NCI-H1092 treated with DMSO at 0.1 percent for 48 hours (cell line): ENCODE data around the gene SLC26A1.
"Not testable (repeated sequence)": the region's sequence is repeated elsewhere in the genome, so short reads cannot be mapped to it uniquely, and the experiment has no call there.

Experiments
- DNase-seq: peaks from one replicate; lab custom pipeline; 2025; lab: John Stamatoyannopoulos, UW

SLC26A1 gene

GRCh38 chr4:1013225-1014073, 20.2 kb upstream of the SLC26A1 start:
- no peak for DNase-seq

DNA sequence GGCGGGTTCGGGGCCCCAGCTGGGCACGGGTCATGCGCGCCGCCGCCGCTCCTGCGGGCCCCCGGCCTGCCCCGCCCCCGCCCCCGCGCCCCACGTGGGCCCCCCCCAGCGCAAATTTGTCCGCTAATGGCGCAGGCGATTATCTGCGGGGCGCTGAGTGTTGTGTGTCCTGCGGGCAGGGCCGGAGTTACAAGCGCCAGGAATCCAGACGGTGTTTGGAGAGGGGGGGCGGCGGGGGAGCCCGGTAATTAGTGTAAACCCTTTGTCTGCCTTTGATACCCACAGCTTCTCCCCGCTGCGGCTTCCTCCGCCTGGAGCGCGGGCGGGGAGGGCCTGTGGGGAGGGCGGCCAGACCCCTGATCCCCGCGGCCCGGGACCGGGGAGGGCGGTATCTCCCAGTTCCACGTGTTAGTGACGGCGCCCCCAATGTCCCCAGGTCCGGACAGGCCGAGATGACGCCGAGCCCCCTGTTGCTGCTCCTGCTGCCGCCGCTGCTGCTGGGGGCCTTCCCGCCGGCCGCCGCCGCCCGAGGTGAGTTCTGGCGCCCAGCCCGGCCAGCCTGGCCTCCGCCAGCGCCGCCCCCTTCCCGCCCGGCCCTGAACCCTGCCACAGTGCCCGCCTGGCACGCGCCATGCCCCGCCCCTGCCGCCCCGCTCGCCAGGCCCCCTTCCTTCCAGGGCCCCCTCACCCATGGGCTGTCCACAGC, 19.0 kb upstream of the SLC26A1 start:
- DNase-seq: peak; percentile 27

GRCh38 chr4:1011666-1012033, 18.4 kb upstream of the SLC26A1 start:
- DNase-seq: no peak

- DNase-seq: no peak
These were observed 17.9 kb upstream of the SLC26A1 start, which contains the start of gene FGFRL1 for GRCh38 chr4:1011022-1011665. FGFRL1 (plus strand) TSS chr4:1011626; CDS start chr4:1012486, 860 bp downstream.

- DNase-seq: no peak
These were observed 17.3 kb upstream of the SLC26A1 start for GRCh38 chr4:1010395-1011021.

DNA sequence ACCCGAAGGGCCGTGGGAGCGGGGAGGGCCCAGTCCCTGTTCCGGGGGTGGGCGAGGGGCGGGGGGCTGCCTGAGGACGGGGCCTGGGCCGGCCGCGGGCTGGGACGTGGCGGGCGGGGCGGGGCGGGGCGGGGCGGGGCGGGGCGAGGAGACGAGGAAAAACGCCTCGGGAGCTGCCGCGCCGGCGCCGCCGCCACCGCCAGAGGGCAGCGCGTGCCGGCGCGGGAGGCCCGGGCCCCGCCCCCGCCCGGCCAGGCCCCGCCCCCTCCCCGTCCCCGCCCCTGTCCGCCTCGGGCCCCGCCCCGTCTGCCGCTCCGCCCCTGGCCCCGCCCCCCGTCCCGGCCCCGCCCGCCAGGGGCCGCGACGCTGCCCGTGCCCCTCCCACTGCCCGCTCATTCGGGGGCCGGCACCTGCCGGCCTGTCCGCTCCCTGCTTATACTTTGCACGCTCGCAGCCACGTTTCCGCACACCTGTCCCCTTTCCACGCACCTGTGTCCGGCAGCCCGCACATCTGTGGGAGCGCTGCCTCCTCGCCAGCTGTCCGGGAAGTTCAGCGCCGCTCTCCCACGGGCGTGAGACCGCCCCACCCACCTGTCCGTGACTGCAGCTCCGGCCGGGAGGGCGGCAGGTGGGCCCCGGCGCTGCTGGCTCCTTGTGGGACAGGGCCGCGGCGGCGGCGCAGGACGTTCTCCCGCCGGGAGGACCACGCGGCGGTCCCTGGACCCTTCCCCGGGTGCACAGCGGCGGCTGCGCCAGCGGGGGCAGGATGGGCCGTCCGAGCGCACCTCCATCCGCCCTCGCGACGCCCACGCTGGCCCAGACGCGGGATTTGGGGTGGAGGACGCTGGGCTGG, 16.6 kb upstream of the SLC26A1 start:
- DNase-seq: peak; percentile 10

DNA sequence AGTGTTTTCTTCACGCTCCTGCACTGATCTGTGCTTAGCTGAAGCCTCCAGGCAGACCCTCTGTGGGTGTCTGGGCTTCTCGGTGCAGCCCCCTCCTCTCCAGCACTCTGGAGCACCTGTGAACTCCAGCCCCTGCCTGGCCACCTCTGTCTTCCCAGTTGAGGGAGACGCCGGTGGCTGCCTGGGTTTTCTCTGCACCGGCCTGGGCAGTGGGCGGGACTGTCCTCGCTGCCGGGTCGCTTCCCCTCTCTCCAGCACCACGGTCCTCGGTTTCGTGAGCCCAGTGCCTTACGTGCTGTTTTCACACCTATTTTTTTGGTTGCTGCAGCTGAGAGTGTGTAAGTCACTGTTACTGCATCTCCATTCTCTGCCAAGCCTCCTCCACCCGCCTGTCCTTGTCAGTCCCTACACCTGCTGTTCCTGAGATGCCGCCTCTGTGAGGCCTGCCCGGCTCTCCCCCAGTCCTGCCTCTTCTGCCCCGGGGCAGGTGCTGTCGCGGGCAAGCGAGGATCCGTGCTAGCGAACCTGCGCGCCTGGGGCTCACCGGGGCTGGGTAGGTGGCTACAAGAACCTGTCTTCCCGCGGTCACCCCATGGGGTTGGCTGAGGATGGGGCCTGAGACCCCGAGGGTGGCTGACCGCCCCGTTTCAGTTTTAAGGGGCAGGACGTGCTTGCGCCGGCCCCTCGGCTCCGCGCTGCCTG, 15.8 kb upstream of the SLC26A1 start:
- DNase-seq: no peak

DNA sequence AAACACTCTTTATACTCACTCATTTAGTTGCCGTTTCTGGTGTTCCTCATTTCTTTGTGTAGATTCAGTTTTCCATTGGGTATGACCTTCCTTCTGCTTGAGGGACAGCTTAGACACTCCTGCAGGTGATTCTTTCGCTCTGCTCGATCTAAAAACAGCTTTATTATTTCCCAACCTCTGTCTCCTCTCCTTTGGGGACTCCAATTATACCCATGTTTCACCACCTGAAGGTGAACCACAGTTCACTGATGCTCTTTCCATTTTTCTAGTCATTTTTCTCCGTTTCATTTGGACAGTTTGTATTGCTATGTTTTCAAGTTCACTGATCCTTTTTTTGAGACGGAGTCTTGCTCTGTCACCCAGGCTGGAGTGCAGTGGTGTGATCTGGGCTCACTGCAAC, 13.7 kb upstream of the SLC26A1 start:
- no peak for DNase-seq

DNA sequence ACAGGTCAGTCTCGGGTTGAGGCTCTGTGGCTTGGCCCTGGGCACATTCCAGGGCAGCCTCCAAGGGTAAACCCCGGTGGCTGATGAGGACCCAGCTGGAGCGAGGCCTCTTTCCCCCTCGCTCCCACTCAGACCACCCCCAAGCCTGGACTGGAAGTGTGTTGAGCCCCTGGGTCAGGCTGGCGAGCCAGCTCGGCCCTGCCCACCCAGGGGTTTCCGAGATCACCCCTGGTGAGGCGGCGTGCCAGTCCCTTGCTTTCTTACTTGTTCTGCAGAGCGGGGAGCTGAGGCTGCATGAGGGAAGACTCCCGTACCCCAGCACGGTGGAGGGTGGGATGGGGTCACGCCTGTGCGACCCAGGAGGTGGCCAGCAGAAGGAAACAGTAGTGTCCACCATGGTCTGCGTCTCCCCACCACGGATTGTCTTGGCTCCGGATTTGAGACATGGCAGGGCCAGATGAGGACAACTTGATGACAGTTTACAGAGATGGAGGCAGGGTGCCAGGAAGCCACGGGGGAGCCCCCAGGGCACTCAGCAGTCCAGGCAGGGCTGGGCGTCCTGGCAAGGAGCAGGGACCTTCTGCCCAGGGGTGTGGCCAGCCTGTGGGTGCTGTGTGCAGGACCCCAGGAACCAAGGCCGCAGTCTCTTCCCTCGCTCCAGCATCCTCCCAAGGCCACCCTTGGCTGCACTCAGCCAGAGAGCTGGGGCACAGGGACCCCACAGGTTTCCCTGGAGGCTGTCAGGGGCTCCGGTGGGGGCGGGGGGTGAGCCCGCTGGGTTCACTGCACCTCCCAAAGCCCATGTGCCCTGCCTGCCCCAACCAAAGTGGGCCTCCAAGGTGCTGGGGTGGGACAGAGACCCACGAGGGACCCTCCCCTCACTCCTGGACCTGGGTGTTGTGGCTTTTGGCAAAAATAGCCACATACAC, 11.6 kb upstream of the SLC26A1 start:
- no peak for DNase-seq

- no peak for DNase-seq
These were observed 10.8 kb upstream of the SLC26A1 start for GRCh38 chr4:1004071-1004418.

DNA sequence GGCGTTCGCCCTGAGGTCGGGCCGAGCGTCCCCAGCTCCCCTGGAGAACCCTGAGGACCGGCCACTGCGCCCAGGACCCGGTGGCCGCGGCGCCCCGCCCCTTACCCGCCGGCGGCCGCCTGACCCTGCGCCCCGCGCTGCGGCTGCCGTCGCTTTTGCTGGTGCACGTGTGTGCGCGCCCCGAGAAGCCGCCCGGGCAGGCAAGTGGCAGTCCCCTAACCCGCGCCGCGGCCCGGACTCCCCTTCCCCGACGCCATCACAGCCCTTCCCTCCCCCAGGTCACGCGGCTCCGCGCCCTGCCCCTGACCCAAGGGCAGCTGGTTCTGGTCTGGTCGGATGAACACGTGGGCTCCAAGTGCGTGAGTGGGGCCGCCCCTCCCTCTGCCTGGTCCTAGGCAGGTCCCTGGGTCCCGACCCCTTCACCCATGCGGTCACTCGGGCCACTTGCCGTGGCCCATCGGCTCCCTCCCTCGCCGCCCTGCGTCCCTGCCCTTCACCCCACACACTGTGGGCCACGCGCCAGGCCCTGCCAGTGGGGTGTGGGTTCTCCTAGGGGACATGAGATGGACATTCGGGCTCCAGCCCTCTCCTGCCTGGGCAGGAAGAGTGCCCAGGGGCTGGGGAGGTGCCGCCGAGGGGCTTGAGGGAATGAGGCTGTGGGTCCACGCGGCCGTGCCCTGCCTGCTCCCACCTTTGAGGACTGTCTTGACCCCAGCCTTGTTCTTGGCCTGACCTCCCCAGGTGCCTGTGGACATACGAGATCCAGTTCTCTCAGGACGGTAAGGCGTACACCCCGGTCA, 10.3 kb upstream of the SLC26A1 start:
- no peak for DNase-seq

DNA sequence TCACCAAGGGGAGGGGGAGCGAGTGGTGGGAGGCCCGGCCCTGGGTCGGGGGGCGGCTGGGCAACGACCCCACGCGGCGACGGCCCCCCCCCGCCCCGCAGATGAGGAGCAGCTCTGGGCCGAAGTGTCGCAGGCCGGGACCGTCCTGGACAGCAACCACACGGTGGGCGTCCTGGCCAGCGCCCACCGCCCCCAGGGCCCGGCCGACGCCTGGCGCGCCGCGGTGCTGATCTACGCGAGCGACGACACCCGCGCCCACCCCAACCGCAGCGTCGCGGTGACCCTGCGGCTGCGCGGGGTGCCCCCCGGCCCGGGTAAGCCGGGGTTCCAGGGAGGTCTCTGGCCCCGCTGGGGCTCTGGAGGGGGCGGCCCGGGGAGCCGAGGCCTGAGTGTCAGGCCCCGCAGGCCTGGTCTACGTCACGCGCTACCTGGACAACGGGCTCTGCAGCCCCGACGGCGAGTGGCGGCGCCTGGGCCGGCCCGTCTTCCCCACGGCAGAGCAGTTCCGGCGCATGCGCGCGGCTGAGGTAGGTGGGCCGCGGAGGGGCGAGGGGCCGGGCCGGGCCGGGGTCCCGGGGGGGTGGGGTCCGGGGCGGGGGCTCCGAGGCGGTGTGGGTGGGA, 9.5 kb upstream of the SLC26A1 start:
- DNase-seq: no peak

GRCh38 chr4:1002131-1002630, 9.0 kb upstream of the SLC26A1 start:
- no peak for DNase-seq

GRCh38 chr4:1001561-1002130, 8.4 kb upstream of the SLC26A1 start:
- no peak for DNase-seq

DNA sequence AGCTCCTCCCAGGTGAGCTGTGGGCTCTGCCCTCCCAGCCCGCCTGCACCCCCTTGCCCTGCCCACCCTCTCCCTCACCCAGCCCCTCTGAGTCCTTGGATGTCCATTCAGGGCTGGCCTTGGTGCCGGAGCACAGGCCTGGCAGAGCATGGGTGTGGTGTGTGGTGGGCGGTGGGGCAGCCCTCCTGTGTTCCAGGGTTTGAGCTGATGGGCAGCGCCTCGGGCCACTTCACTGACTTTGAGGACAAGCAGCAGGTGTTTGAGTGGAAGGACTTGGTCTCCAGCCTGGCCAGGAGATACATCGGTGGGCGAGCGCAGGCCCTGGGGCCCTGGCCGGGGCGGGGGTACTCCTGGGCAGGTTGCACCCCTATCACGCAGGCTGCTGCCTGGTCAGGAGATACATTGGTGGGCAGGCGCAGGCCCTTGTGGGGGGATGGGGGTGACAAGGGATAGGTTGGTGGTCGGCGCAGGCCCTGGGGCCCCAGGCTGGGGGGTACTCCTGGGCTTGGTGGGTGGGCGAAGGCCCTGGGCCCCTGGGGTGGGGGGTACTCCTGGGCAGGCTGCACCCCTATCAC, 7.6 kb upstream of the SLC26A1 start:
- DNase-seq: no peak

DNA sequence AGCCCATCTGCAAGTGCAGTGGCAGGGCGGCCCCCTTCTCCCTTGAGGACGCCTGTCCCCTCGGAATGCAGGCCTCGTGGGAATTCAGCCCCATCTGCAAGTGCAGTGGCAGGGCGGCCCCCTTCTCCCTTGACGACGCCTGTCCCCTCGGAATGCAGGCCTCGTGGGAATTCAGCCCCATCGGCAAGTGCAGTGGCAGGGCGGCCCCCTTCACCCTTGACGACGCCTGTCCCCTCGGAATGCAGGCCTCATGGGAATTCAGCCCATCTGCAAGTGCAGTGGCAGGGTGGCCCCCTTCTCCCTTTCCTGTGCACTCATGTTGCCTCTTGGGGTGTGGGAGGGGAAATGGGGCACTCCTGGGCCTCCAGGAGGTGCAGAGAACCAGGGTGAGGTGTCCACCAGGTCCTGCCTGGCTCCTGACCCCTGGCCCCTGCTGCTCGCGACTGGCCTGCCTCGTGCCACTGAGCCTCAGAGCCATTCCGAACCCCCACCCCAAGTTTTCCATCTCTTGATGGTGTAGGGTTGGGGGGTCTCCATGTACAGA, 6.8 kb upstream of the SLC26A1 start:
- DNase-seq: no peak

DNA sequence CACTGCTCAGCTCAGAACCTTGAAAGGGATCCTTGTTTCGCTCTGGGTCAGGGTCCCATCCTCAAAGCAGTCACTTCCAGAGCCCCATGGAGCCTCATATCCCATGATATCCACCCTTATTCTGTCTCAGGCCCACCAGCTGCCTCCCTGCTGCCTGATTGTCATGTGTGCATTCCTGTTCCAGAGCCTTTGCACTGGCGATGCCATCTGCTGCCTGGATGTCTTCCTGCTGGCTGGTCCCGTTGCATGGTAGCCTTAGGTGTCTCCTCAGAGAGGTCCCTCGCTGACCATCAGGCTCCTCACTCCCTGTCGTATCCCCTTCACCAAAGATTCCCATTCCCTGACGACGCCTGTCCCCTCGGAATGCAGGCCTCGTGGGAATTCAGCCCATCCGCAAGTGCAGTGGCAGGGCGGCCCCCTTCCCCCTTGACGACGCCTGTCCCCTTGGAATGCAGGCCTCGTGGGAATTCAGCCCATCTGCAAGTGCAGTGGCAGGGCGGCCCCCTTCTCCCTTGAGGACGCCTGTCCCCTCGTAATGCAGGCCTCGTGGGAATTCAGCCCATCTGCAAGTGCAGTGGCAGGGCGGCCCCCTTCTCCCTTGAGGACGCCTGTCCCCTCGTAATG, 6.1 kb upstream of the SLC26A1 start:
- not testable (repeated sequence) for DNase-seq
